Measurements from ENCODE around the gene PPIG. TPM values are rescaled to one million over a fixed set of nuclear protein-coding genes. Genes with fewer than 3 reads are reported as not detected.
"Not testable (repeated sequence)": the region's sequence is repeated elsewhere in the genome, so short reads cannot be mapped to it uniquely, and the experiment has no call there.

Gene PPIG
- total RNA-seq, 4 donors from 2014 or later: 19.6 to 51.2 (median 28.8) TPM

- no peak for DNase-seq
- H3K27ac ChIP-seq: peak overlapping the region in 3 of 4 donors; percentile 71 to 82 (median 78)
Measured at GRCh38 chr2:169572821-169573159, 11.4 kb upstream of the PPIG start.

GRCh38 chr2:169573160-169573973 lies 10.8 kb upstream of the PPIG start, which contains the start of gene FASTKD1:
Gene FASTKD1 (minus strand): TSS chr2:169573865. CDS start chr2:169572029, 1,836 bp downstream.
- TF ChIP-seq CTCF (IDR thresholded peaks at IDR 0.05) (no peak), POLR2A (IDR thresholded peaks at IDR 0.05) (peak; percentile 40 to 57)
- Histone ChIP-seq H3K4me3 (peak within 1 kb of the TSS; percentile 55 to 78 (median 74)), H3K4me1 (peaks cover 0 to 4% (median 0%) of the 10 kb centered on the region in 4 donors), H3K27ac (peak within 1 kb of the TSS; percentile 67 to 82 (median 74)), H3K9me3 (no peaks in the 10 kb centered on the region), H3K27me3 (no peaks in the 10 kb centered on the region), H3K36me3 (no peaks in the 10 kb centered on the region)
- DNase-seq: peak; percentile 88 to 96 (median 94)

More at GRCh38 chr2:169572821-169573159, 11.4 kb upstream of the PPIG start:
- H3K4me1 ChIP-seq: peaks cover 0 to 4% (median 0%) of the 10 kb centered on the region in 4 donors
- H3K4me3 ChIP-seq: peak overlapping the region in 3 of 4 donors; percentile 71 to 78 (median 77)
- no peaks in the 10 kb centered on the region for H3K27me3 ChIP-seq
- H3K9me3 ChIP-seq: no peaks in the 10 kb centered on the region
- H3K36me3 ChIP-seq: peaks cover 0 to 5% (median 0%) of the 10 kb centered on the region in 3 donors
- TF ChIP-seq CTCF (IDR thresholded peaks at IDR 0.05): no peak
- no peak for TF ChIP-seq POLR2A (IDR thresholded peaks at IDR 0.05)

- Histone ChIP-seq H3K27me3 (no peaks in the 10 kb centered on the region), H3K9me3 (no peaks in the 10 kb centered on the region), H3K4me3 (peak overlapping the region; percentile 55 to 78 (median 74)), H3K36me3 (no peaks in the 10 kb centered on the region), H3K27ac (peak overlapping the region in 1 of 4 donors; percentile 82), H3K4me1 (peaks cover 0 to 4% (median 0%) of the 10 kb centered on the region in 4 donors)
- DNase-seq: no peak
- TF ChIP-seq CTCF (IDR thresholded peaks at IDR 0.05): no peak
- no peak for TF ChIP-seq POLR2A (IDR thresholded peaks at IDR 0.05)
Measured at GRCh38 chr2:169573974-169574299, 10.2 kb upstream of the PPIG start.

- not testable (repeated sequence) for H3K27ac ChIP-seq, H3K4me3 ChIP-seq, H3K9me3 ChIP-seq, H3K4me1 ChIP-seq, H3K27me3 ChIP-seq, DNase-seq, H3K36me3 ChIP-seq
Measured at GRCh38 chr2:169574539-169574938, 9.6 kb upstream of the PPIG start.

GRCh38 chr2:169575264-169575663 lies 8.9 kb upstream of the PPIG start:
- H3K27ac ChIP-seq, H3K4me1 ChIP-seq, H3K36me3 ChIP-seq, H3K27me3 ChIP-seq, DNase-seq, H3K4me3 ChIP-seq, H3K9me3 ChIP-seq: not testable (repeated sequence)

- Histone ChIP-seq H3K9me3 (no peaks in the 10 kb centered on the region), H3K4me3 (no peak overlapping the region), H3K4me1 (no peaks in the 10 kb centered on the region), H3K27me3 (no peaks in the 10 kb centered on the region), H3K27ac (no peak overlapping the region), H3K36me3 (no peaks in the 10 kb centered on the region)
- DNase-seq: no peak
- no peak for TF ChIP-seq POLR2A (IDR thresholded peaks at IDR 0.05)
- no peak for TF ChIP-seq CTCF (IDR thresholded peaks at IDR 0.05)
Measured at GRCh38 chr2:169579044-169579443, 5.1 kb upstream of the PPIG start.

- H3K4me3 ChIP-seq, DNase-seq, H3K36me3 ChIP-seq, H3K27me3 ChIP-seq, H3K27ac ChIP-seq, H3K9me3 ChIP-seq: not testable (repeated sequence)
- H3K4me1 ChIP-seq: peaks cover 0 to 19% (median 7%) of the 10 kb centered on the region in 4 donors
Measured at GRCh38 chr2:169582552-169583266, 1.4 kb upstream of the PPIG start.

Data from Peyer's patch (tissue), 4 donors.